Measurements from ENCODE around the gene LARP1.
"Not testable (repeated sequence)": the region's sequence is repeated elsewhere in the genome, so short reads cannot be mapped to it uniquely, and the experiment has no call there.

Gene LARP1

GRCh38 chr5:154793599-154794524, 38.7 kb downstream of the LARP1 start:
- DNase-seq (ENCODE audit: low spot score), result no peak

- no peak for DNase-seq (ENCODE audit: low spot score)
These were observed 39.5 kb downstream of the LARP1 start for GRCh38 chr5:154794525-154795234.

DNA sequence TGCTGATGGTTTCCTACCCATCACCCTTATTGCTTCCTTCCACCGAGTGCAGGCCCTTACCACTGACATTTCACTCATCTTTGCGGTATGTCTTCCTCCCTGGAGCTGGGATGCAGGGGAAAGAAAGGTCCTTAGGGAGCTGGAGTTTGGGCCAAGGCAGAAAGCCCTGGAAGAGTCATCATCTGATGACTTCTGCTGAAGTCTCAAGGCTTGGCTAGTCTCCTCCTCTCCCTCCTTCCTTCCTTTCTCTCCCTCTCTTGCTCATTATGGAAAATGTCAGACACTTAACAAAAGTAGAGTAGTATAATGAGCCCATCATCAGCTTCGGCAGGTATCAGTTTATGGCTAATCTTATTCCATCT, 40.0 kb downstream of the LARP1 start:
- DNase-seq (ENCODE audit: low spot score), result no peak

- no peak for DNase-seq (ENCODE audit: low spot score)
These were observed 42.6 kb downstream of the LARP1 start for GRCh38 chr5:154797762-154798161.

- DNase-seq (ENCODE audit: low spot score), result no peak
These were observed 45.4 kb downstream of the LARP1 start for GRCh38 chr5:154800582-154800981.

- no peak for DNase-seq (ENCODE audit: low spot score)
These were observed 45.9 kb downstream of the LARP1 start for GRCh38 chr5:154801083-154801482.

DNA sequence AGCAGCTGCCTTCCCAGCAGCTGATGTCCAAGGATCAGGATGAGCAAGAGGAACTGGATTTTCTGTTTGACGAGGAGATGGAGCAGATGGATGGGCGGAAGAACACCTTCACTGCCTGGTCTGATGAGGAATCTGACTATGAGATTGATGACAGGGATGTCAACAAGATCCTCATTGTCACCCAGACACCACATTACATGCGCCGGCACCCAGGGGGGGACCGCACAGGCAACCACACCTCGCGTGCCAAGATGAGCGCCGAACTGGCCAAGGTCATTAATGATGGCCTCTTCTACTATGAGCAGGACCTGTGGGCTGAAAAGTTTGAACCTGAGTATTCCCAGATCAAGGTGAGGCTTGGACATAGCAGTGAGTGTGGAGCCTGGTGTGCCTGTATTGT, 46.9 kb downstream of the LARP1 start:
- no peak for DNase-seq (ENCODE audit: low spot score)

GRCh38 chr5:154806176-154806575, 51.0 kb downstream of the LARP1 start:
- no peak for DNase-seq (ENCODE audit: low spot score)

GRCh38 chr5:154811239-154811638, 56.1 kb downstream of the LARP1 start:
- DNase-seq (ENCODE audit: low spot score), result no peak

DNA sequence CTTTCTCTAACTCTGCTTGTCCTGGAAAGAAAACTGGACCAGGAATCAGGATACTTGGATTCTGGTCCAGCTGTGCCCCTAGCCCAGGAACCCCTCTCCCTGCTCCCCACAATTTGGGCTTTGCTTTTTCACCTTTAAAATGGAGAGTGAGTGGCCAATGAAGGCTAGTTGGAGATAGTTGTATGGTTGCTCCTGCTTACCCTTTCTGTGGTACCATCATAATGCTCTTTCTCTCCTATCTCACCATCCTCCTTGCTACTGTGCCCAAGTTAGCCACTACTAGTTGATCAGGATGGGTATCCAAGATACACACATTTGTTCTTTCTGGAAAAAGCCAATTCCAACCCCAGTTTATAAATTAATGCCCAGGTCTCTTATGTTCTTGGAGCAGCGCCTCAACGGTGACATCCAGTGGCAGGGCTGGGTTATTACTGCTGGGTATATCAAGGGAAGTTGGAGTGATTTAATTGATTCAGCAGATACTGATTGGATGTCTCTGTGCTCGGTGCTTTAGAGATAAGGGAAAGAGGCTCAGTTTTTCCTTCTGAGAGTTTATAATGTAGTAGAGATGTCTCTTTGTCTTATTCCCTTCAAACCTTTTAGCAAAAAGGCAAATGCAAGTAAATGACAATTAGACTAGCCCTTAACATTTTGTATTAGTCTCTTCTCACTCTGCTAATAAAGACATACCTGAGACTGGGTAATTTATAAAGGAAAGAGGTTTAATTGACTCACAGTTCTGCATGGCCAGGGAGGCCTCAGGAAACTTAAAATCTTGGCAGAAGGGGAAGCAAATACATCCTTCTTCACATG, 56.7 kb downstream of the LARP1 start:
- peak; percentile 85 for DNase-seq (ENCODE audit: low spot score)

GRCh38 chr5:154813158-154813557, 58.0 kb downstream of the LARP1 start:
- DNase-seq (ENCODE audit: low spot score), result no peak

DNA sequence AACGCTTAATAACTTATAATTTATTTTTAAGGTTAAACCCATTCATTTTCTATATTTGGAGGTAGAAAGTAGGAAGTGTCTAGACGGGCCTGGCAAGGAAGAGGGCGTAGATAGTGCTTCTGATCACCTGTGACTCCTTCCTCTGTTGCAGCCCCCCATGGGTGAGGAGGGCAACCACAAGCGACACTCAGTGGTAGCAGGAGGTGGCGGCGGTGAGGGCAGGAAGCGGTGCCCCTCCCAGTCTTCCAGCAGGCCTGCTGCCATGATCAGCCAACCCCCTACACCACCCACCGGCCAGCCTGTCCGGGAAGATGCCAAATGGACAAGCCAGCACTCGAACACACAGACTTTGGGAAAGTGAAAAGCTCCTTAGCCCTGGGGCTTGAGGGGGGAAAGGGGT, 58.6 kb downstream of the LARP1 start:
- no peak for DNase-seq (ENCODE audit: low spot score)

DNA sequence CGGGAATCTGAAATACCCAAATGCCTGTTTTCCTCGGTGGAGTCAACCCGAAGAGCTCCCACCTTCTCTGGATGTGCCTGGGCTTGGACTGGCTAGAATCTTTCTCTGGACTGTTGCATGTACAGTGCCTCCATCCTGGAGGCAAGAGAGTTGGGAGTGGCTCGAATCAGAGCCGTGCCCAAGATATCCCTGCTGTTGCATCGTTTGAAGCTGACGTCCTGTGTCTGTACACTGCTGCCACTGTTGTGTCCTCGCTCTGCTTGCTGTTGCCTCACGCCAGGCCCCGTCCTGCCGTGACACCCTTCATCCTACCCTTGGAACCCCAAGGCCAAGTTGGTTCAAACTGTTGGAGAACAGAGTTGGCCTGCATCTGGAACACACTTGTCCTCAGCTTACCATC, 59.8 kb downstream of the LARP1 start:
- no peak for DNase-seq (ENCODE audit: low spot score)

GRCh38 chr5:154815684-154816247, 60.6 kb downstream of the LARP1 start:
- no peak for DNase-seq (ENCODE audit: low spot score)

DNA sequence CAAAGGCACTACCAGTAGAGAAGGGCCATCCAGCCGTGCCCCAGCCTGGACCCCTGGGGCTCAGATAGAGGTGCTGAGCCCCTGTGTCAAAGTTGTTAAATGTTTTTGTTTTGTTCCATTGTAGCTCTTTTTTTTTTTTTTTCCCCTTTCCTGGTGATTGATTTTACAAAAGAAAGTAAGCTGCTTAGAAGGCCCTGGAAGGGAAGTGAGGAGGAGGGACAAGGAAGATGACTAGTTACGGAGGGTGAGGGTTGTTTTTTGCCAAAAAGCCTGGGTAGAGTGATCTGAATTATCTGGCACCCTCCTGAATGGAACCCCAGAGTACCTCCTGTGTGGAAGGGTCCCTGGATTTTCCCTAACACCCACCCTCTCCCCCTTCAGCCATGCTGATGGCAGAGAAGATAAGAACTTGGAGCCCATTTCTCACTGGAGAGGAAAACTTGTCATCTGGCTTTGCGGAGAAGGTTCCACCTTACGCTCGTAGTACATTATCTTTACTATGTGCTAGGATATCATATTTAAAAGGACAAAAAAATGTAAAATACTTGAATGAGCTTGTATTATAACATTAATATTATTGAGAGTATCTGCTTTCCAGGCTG, 61.8 kb downstream of the LARP1 start:
- DNase-seq (ENCODE audit: low spot score), result no peak

DNA sequence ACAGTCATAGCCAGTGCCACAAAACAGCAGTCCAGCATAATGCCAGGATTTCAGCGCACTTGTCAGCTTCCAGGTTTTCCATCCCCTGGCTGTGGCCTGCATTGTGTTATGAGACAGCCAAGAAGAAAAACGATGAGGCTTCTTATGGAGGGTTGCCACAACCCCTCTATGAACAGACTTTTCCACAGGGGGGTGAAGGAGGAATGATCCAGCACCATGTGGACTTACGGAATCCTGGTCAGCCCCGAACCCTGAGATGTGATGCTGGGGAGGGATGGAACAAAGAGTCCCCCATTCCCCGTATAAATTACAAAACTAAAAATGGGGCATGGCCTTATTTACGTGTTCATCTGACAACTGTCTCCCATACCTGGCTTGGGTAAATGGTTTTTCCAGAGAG, 62.6 kb downstream of the LARP1 start:
- DNase-seq (ENCODE audit: low spot score), result no peak

DNA sequence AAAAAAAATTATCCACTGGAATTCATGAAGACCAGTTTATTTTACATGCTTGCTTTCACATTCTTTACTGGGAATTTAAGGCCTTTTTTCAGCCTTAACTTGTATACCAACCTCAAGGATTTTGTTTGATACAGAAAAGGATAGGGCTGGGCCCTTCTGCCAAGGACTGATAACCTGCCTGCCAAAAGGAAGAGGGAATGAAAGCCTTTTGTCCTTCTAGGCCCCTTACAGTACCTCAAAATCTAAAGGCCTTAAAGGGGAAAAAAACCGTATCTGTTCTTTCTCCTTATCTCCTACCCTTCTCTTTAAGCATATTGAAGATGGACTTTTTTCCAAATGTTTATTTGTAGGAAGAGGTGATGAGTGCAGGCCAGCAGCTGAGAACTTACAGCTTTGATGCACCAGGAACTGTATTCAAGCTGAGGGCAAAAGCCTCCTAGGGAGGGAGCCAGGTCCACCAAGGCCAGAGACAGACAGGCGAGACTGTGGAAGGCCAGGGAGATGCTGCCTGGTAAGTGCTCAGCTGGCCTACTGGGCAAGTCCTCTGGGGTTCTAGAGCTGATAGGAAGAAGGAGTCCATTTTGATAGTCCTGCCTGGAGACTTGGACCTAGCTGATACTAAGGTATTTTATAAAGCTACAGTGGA, 63.4 kb downstream of the LARP1 start:
- DNase-seq (ENCODE audit: low spot score), result no peak

GRCh38 chr5:154819546-154819945, 64.4 kb downstream of the LARP1 start:
- no peak for DNase-seq (ENCODE audit: low spot score)

DNA sequence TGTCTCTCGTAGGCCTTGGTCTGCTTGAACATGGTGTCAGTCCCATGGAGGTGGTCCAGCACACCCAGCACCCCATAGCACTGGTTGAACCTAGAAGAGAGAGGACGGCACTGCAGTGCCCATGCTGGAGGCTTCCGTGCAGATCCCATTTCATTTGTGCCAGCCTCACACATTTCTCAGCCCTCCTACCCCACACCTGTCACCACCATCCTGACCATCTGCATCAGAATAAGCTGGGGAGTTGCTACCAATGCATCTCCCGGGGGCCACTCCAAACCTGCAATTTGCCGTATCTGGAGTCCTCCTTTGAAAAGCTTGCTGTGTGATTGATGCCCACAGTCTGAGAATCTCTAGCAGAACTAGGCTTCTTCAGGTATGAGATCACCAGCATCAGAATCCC, 65.2 kb downstream of the LARP1 start:
- no peak for DNase-seq (ENCODE audit: low spot score)

- DNase-seq (ENCODE audit: low spot score), result not testable (repeated sequence)
These were observed 67.7 kb downstream of the LARP1 start for GRCh38 chr5:154822896-154823295.

- DNase-seq (ENCODE audit: low spot score), result no peak
These were observed 68.4 kb downstream of the LARP1 start for GRCh38 chr5:154823605-154824004.
